Gastrocnemius medialis (tissue), 4 donors: ENCODE results near the gene PLA2G12A. TPM values are rescaled to one million over a fixed set of nuclear protein-coding genes. Genes with fewer than 3 reads are reported as not detected.

Source experiments
- ATAC-seq, 2 donors: fragments of 150-250 bp; one replicate each; pipeline ENCODE4 v1.9.1; 2016
- DNase-seq, 2 donors: peaks; one replicate each; pipeline ENCODE4 v3.0.0-alpha.2; 2019
- H3K27ac ChIP-seq, 4 donors: fragments of 200-600 bp; sonication (generic); 1 replicate in 1 of 4; 2 replicates in 3 of 4; pipeline ENCODE4 v1.5.1; 2016 to 2018; ENCODE audit warnings: mild to moderate bottlenecking in 2 of 4, moderate library complexity in 1 of 4
- H3K27me3 ChIP-seq, 3 donors: fragments of 200-600 bp; sonication (generic) in 2 of 3; 1 replicate in 1 of 3; 2 replicates in 2 of 3; pipeline versions ENCODE4 v1.5.1 to v1.6.0; 2016 to 2019; ENCODE audit warnings: mild to moderate bottlenecking in 1 of 3, moderate library complexity in 1 of 3
- H3K36me3 ChIP-seq, 2 donors: fragments of 200-600 bp; sonication (generic) in 1 of 2; one replicate each; pipeline ENCODE4 v1.5.1; 2017 to 2018
- H3K4me1 ChIP-seq, 2 donors: fragments of 200-600 bp; sonication (generic) in 1 of 2; one replicate each; pipeline ENCODE4 v1.5.1; 2016 to 2017; ENCODE audit warnings: mild to moderate bottlenecking in 2 of 2
- H3K4me3 ChIP-seq, 4 donors: fragments of 200-600 bp; sonication (generic) in 3 of 4; 1 replicate in 1 of 4; 2 replicates in 3 of 4; pipeline ENCODE4 v1.5.1; 2016 to 2019; ENCODE audit warnings: mild to moderate bottlenecking in 2 of 4
- H3K9me3 ChIP-seq, 3 donors: fragments of 200-600 bp; sonication (generic) in 2 of 3; 1 replicate in 1 of 3; 2 replicates in 2 of 3; pipeline ENCODE4 v1.5.1; 2016 to 2019
- CTCF ChIP-seq, 5 experiments: fragments of 450-650 bp in 3 of 5; fragments of 200-600 bp in 2 of 5; sonication (generic) in 2 of 5; IDR thresholded peaks in 4 of 5; conservative IDR thresholded peaks in 1 of 5; 1 replicate in 4 of 5; 2 replicates in 1 of 5; pipeline ENCODE4 v1.5.1; 2016 to 2019; ENCODE audit warnings: antibody characterized with exemption in 5 of 5, mild to moderate bottlenecking in 3 of 5, moderate library complexity in 3 of 5
- POLR2A ChIP-seq, 2 donors: fragments of 450-650 bp; IDR thresholded peaks; one replicate each; pipeline ENCODE4 v1.6.1; 2017; ENCODE audit warnings: antibody characterized with exemption in 2 of 2, mild to moderate bottlenecking in 2 of 2, moderate library complexity in 2 of 2
- in situ Hi-C, 4 donors: fragments of 200-750 bp; cut with MboI; loops; one replicate each; pipeline versions ENCODE4 v1.15.0 to v1.8.0; 2017; ENCODE audit warnings: low sequenced_read_pairs in 4 of 4
- intact Hi-C: fragments of 100-400 bp; cut with DNase I; formaldehyde crosslinking; loops from one replicate; pipeline ENCODE4 v1.15.1; 2023; ENCODE audit warnings: low total_unique reads
- total RNA-seq, 4 donors: library from RNA; depleted of rRNA; stranded (reverse); fragments of >200 nt; gene quantifications; one replicate each; pipeline versions ENCODE4 v1.1.0 to v1.2.3, GENCODE V29; 2016

Gene PLA2G12A
- total RNA-seq, 4 donors from 2014 or later = 26.7 to 83.1 (median 57.6) TPM

- Histone ChIP-seq H3K27me3 (no peaks in the 10 kb centered on the region), H3K27ac (no peak overlapping the region), H3K9me3 (no peaks in the 10 kb centered on the region), H3K36me3 (no peaks in the 10 kb centered on the region), H3K4me1 (no peaks in the 10 kb centered on the region), H3K4me3 (no peak overlapping the region)
- intact Hi-C loops (no loop called here), in situ Hi-C loops (no loop called here)
- TF ChIP-seq CTCF (IDR thresholded peaks at IDR 0.05 in 4 of 5, conservative IDR thresholded peaks at IDR 0.05 in 1 of 5) = no peak
- TF ChIP-seq POLR2A (IDR thresholded peaks at IDR 0.05) = no peak
- no peak for ATAC-seq
- DNase-seq = no peak
Observed at GRCh38 chr4:109750652-109751244, 20.9 kb upstream of the PLA2G12A start.

DNA sequence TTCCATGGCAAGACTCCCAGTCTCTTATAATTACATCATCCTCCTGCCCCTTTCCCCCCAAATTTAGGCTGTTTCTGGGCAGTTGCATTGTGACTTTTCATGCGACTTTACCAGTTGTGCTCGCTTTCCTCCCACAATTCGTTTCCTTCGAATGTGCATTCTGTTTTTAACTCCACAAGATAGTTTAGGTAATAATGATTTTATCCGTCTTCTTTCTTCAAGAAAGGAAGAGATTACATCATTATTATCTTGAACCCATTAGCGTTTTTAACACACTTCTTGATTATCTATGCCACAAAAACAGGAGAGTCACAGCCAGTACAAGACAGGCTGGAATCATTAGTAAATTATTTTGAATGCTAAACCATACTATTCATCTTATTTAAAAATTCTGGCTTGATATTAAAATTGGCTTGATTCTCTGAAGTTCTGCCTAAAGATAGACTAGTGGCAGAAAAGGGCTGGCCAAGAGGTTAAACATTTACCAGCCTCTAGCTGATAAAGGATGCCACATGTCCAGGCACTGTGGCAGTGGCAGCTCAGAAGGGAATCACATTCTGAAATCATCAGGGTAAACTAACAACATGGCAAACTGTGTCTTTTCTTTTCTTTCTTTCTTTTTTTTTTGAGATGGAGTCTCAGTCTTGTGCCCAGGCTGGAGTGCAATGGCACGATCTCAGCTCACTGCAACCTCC lies 19.7 kb upstream of the PLA2G12A start:
- Histone ChIP-seq H3K27me3 (no peaks in the 10 kb centered on the region), H3K36me3 (no peaks in the 10 kb centered on the region), H3K4me1 (no peaks in the 10 kb centered on the region), H3K9me3 (no peaks in the 10 kb centered on the region), H3K27ac (no peak overlapping the region), H3K4me3 (no peak overlapping the region)
- TF ChIP-seq CTCF (IDR thresholded peaks at IDR 0.05 in 4 of 5, conservative IDR thresholded peaks at IDR 0.05 in 1 of 5) (no peak), POLR2A (IDR thresholded peaks at IDR 0.05) (no peak)
- DNase-seq (no peak), ATAC-seq (no peak)
- in situ Hi-C loops = no loop called here
- intact Hi-C loops = no loop called here

DNA sequence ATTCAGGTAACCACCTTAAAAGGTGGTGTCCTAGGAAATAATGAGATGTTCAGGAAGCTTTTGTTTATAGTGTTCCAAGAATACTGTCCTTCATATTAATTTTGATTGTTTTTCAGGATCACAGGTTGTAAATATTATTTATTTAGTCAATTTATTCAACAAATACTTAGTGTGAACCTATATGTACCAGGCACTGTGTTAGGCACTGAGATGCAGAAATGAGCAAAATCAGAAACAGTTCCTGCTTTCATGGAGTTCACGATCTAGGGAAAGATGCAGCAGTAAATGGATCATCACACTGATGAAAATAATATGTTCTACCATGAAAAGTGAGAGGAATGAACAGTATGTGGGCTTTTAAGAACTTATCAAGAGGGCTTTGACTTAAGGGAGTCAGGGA lies 18.2 kb upstream of the PLA2G12A start:
- H3K4me1 ChIP-seq = no peaks in the 10 kb centered on the region
- ATAC-seq (no peak), DNase-seq (no peak)
- intact Hi-C loops = no loop called here
- in situ Hi-C loops = no loop called here
- no peaks in the 10 kb centered on the region for H3K27me3 ChIP-seq
- H3K9me3 ChIP-seq = no peaks in the 10 kb centered on the region
- no peak overlapping the region for H3K4me3 ChIP-seq
- H3K27ac ChIP-seq = no peak overlapping the region
- TF ChIP-seq POLR2A (IDR thresholded peaks at IDR 0.05) = no peak
- TF ChIP-seq CTCF (IDR thresholded peaks at IDR 0.05 in 4 of 5, conservative IDR thresholded peaks at IDR 0.05 in 1 of 5) = no peak
- H3K36me3 ChIP-seq = no peaks in the 10 kb centered on the region

DNA sequence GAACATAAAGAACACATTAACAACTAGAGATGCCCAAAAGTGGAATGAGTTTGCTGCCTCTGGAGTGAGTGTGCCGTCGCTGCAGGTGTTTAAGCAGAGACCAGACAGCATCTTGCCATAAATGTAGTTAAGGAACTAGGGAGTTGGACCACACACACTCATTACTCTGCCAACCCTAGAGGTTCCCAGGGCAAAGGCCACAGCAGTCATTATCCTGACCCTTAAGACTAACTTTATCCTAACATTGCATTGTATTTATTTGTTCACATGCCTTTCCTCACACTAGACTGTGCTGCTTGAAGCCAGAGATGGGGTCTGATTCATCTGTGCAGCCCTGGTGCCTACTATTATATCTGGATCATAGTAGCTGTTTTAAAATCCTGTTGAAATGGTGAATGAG lies 16.9 kb upstream of the PLA2G12A start:
- Histone ChIP-seq H3K9me3 (no peaks in the 10 kb centered on the region), H3K4me3 (no peak overlapping the region), H3K27ac (no peak overlapping the region), H3K4me1 (no peaks in the 10 kb centered on the region), H3K27me3 (no peaks in the 10 kb centered on the region), H3K36me3 (no peaks in the 10 kb centered on the region)
- TF ChIP-seq CTCF (IDR thresholded peaks at IDR 0.05 in 4 of 5, conservative IDR thresholded peaks at IDR 0.05 in 1 of 5) (no peak), POLR2A (IDR thresholded peaks at IDR 0.05) (no peak)
- DNase-seq (no peak), ATAC-seq (no peak)
- in situ Hi-C loops = no loop called here
- intact Hi-C loops = no loop called here
